Psoas muscle (tissue), 8 donors: ENCODE results near the gene TMSB4X. TPM values are rescaled to one million over a fixed set of nuclear protein-coding genes. Genes with fewer than 3 reads are reported as not detected.

Source experiments
- ATAC-seq, 4 donors: fragments of 200-7000 bp; cut with Tn5 transposase; one replicate each; pipeline ENCODE4 v1.9.1; 2020; ENCODE audit warnings: moderate library complexity in 3 of 4, mild to moderate bottlenecking in 2 of 4
- DNase-seq, 2 donors: peaks; one replicate each; pipeline ENCODE4 v3.0.0-alpha.2; 2020
- H3K27ac ChIP-seq: fragments of 200-600 bp; one replicate; pipeline ENCODE4 v1.8.0; 2022
- H3K27me3 ChIP-seq, 3 donors: fragments of 200-600 bp in 1 of 3; one replicate each; pipeline versions ENCODE4 v1.6.1 to v1.8.0; 2013 to 2022; ENCODE audit warnings: low read length in 2 of 3, mild to moderate bottlenecking in 2 of 3, moderate library complexity in 1 of 3; ENCODE audit not compliant: insufficient read depth in 3 of 3
- H3K36me3 ChIP-seq, 2 donors: fragments of 200-600 bp in 1 of 2; one replicate each; pipeline versions ENCODE4 v1.6.1 to v1.8.0; 2013 to 2022; ENCODE audit warnings: low read depth in 1 of 2, mild to moderate bottlenecking in 1 of 2, moderate library complexity in 1 of 2; ENCODE audit not compliant: insufficient read depth in 1 of 2
- H3K4me1 ChIP-seq: fragments of 200-600 bp; one replicate; pipeline ENCODE4 v1.8.0; 2022
- H3K4me3 ChIP-seq: fragments of 200-600 bp; one replicate; pipeline ENCODE4 v1.8.0; 2022; ENCODE audit warnings: mild to moderate bottlenecking
- H3K9me3 ChIP-seq: fragments of 200-600 bp; one replicate; pipeline ENCODE4 v1.8.0; 2022
- WGBS, 3 donors: extraction: QIAGEN DNeasy Blood & Tissue Kit; methylation state at CpG; one replicate each; pipeline versions ENCODE4 v1.1.6 to v1.1.7; 2013; 5-methylcytosine and 5-hydroxymethylcytosine counted together
- intact Hi-C, 2 donors: fragments of 100-400 bp; cut with DNase I; formaldehyde crosslinking; loops; one replicate each; pipeline versions ENCODE4 v1.11.0 to v1.14.2; 2022
- long read RNA-seq, 2 donors: library from polyadenylated mRNA; unstranded; transcript quantifications; one replicate each; pipeline ENCODE4 v2.0.0, GENCODE V29; 2021
- polyA plus RNA-seq, 3 donors: library from polyadenylated mRNA; stranded (reverse); fragments of 200-250 nt; gene quantifications; one replicate each; pipeline ENCODE4 v1.2.3, GENCODE V29; 2013
- total RNA-seq, 4 donors: library from RNA; stranded (reverse); fragmentation: NEBNext Ultra II Directional in 2 of 4; extraction: Animal tissue kit (Norgen Biotek cat#: 25700) in 2 of 4; gene quantifications; one replicate each; pipeline versions ENCODE4 v1.2.1 to v1.2.4, GENCODE V29; 2021 to 2023
- TF ChIP-seq, protein P1 (sequence below): fragments of 200-600 bp; IDR thresholded peaks from one replicate; pipeline ENCODE4 v1.8.0; 2022; ENCODE audit warnings: antibody characterized with exemption
- donor health status: healthy with polysubstance abuse.
- donor health status: DM: no; HTN: no; CAD: no; lungs with moderate emphysema.
- donor health status: Bipolar disorder and iron deficiency.
- donor health status: healthy.
- donor health status: DM: yes; HTN: yes; CAD: no.
- donor health status: DM: no; HTN: no; CAD: no.
- donor health status: DM: no; HTN: no; CAD: no.
- donor health status: DM: yes; HTN: yes; CAD: no.

Gene TMSB4X
- total RNA-seq (100 to 1,000 TPM; 382 to 731 (median 461) TPM), polyA plus RNA-seq (1,000 to 10,000 TPM in 1 of 3 donors, 100 to 1,000 TPM in 2; 534 to 1,148 (median 724) TPM)
- long read RNA-seq, donor 1, transcript TMSB4X-204 (3 exons, 628 nt) = major isoform, 82 of 86 reads
- long read RNA-seq, donor 1, partial matches to known transcripts = 0 of 86 reads
- long read RNA-seq, donor 1, other reads (novel, unspliced or antisense) = 3 of 86 reads
- long read RNA-seq, donor 2, transcript TMSB4X-204 (3 exons, 628 nt) = major isoform, 156 of 157 reads
- long read RNA-seq, donor 2, partial matches to known transcripts = 0 of 157 reads
- long read RNA-seq, donor 2, other reads (novel, unspliced or antisense) = 0 of 157 reads

DNA sequence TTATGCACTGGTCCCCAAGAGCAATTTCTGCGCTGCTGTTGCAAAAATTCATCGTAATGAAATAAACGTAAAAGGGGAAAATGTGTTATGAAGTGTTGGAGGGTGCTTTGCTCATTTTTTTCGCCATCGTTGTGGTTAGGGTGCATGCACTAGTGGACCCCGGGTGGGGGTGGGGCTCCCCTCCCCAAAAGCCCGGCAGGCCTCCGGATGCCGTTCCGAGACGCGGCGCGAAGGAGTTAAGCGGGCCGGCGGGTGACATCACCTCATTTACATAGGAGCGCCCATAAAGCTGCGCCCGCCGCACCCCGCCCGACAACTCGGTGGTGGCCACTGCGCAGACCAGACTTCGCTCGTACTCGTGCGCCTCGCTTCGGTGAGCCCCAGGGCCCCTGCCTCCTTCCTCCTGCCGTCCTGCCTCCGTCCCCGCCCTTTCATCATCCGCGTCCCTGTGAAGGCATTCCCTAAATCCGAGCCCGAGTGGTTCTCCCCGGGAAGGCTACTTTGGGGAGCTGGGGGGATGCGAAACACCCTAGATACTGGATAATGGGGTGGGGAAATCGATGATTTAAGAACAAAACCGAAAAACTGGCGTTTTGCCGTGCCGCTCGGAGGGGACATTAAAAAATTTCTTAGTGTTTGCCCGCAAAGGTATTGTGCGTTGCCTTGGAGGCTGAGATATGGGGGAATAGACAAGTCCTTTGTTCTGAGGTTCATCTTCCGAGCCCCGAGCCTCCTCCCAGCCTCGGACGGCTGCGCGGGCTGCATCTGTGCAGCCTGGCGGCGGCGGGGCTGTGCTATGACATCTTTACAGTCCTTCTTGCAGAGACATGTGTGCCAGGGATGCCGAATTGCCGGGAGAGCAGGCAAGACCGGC is at the start of gene TMSB4X:
TMSB4X (plus strand) TSS at position 315 of the 874 bp plus-strand sequence.
- intact Hi-C loops = no loop called here
- H3K4me1 ChIP-seq = no peaks in the 10 kb centered on the region
- 1 to 20% (median 1%) methylated on average over 35 to 60 of the region's 60 CpGs for WGBS, 3 donors

DNA sequence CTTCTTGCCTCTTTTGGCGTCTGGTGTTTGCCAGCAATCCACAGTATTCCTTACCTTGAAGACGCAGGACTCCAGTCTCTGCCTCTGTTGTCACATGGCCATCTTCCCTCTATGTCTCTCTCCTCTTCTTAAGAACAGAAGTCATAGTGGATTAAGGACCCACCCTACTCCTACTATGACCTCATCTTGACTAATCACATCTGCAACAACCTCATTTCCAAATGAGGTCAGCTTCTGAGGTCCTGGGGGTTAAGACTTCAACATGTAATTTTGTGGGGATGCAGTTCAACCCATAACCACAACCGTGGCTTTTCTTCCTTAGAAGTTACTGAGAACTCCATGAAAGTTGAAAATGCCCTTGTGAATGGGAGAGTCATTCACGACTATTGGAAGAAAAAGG is 45.2 kb upstream of the TMSB4X start:
- H3K27ac ChIP-seq = no peak overlapping the region
- no peaks in the 10 kb centered on the region for H3K36me3 ChIP-seq
- TF ChIP-seq, protein P1, sequence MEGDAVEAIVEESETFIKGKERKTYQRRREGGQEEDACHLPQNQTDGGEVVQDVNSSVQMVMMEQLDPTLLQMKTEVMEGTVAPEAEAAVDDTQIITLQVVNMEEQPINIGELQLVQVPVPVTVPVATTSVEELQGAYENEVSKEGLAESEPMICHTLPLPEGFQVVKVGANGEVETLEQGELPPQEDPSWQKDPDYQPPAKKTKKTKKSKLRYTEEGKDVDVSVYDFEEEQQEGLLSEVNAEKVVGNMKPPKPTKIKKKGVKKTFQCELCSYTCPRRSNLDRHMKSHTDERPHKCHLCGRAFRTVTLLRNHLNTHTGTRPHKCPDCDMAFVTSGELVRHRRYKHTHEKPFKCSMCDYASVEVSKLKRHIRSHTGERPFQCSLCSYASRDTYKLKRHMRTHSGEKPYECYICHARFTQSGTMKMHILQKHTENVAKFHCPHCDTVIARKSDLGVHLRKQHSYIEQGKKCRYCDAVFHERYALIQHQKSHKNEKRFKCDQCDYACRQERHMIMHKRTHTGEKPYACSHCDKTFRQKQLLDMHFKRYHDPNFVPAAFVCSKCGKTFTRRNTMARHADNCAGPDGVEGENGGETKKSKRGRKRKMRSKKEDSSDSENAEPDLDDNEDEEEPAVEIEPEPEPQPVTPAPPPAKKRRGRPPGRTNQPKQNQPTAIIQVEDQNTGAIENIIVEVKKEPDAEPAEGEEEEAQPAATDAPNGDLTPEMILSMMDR = no peak
- H3K4me3 ChIP-seq = no peak overlapping the region
- intact Hi-C loops = no loop called here
- ATAC-seq (no peak), DNase-seq (no peak)
- no peaks in the 10 kb centered on the region for H3K9me3 ChIP-seq
- peaks cover 0 to under 1% (median 0%) of the 10 kb centered on the region in 3 donors for H3K27me3 ChIP-seq
- WGBS, 3 donors = 70 to 89% (median 76%) methylated on average over 4 of the region's 4 CpGs
- H3K4me1 ChIP-seq = no peaks in the 10 kb centered on the region

More for the DNA sequence above, at the start of gene TMSB4X:
- Histone ChIP-seq H3K27ac (peak within 1 kb of the TSS; percentile 80), H3K27me3 (peaks cover 0 to 41% (median 0%) of the 10 kb centered on the region in 3 donors), H3K9me3 (no peaks in the 10 kb centered on the region), H3K4me3 (peak within 1 kb of the TSS; percentile 73), H3K36me3 (no peaks in the 10 kb centered on the region)
- TF ChIP-seq, protein P1 = no peak
- peak; percentile 82 to 89 for DNase-seq
- peak; percentile 73 to 83 (median 76) for ATAC-seq

DNA sequence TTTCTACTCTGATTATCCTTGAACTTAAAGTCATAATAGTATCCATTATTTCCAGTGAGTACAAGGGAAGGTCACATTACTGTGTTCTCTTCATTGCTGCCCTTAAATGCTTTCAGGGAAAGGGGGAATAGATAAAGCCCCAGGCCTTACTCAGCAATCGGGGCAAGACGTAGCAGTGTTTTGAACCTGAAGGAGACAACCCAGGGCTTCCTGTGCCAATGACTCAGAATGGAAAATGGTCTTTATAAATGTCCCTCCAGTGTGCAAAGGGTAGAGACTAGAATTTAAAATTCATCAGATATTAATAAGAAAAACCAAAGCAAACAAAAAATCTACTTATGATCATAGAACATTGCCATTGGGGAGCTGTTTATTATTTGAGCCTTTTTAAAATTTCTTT is 44.8 kb upstream of the TMSB4X start:
- DNase-seq (no peak), ATAC-seq (no peak)
- no peaks in the 10 kb centered on the region for H3K4me1 ChIP-seq
- WGBS, 3 donors = 82 to 94% (median 88%) methylated on average over 2 of the region's 2 CpGs
- no peaks in the 10 kb centered on the region for H3K27me3 ChIP-seq
- H3K36me3 ChIP-seq = no peaks in the 10 kb centered on the region
- no peak overlapping the region for H3K4me3 ChIP-seq
- intact Hi-C loops = no loop called here
- no peaks in the 10 kb centered on the region for H3K9me3 ChIP-seq
- TF ChIP-seq, protein P1 = no peak
- no peak overlapping the region for H3K27ac ChIP-seq

DNA sequence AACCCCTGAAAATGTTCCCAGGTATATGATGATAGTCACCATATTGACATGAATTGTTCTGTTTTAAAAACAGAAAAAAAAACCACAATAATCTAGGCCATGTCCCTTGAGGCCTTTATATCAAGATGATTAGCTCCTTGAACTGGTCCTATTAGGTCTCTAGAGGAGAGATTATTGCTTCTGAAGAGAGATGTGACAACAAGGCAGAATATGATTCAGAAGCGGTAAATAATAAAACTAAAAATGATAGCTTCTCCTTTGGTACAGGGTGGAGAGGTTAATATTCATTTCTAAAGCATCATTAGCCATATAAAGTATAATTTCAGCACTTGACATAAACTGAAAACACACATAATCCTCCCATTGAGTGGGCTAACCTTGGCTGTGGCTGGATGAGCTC is 42.7 kb upstream of the TMSB4X start:
- WGBS, 3 donors = 90 to 95% (median 95%) methylated on average over 1 of the region's 1 CpG
- no peaks in the 10 kb centered on the region for H3K27me3 ChIP-seq
- no peak overlapping the region for H3K27ac ChIP-seq
- H3K4me1 ChIP-seq = no peaks in the 10 kb centered on the region
- H3K9me3 ChIP-seq = no peaks in the 10 kb centered on the region
- H3K4me3 ChIP-seq = no peak overlapping the region
- TF ChIP-seq, protein P1 = no peak
- ATAC-seq = no peak
- no peaks in the 10 kb centered on the region for H3K36me3 ChIP-seq
- intact Hi-C loops = no loop called here
- DNase-seq = no peak
